ENCODE results near the gene PIP5K1B. TPM values are rescaled to one million over a fixed set of nuclear protein-coding genes. Genes with fewer than 3 reads are reported as not detected.

PIP5K1B gene
- total and polyA plus RNA-seq, 10 of the 15 experiments (the other 5 are each of a cell fraction or from before 2014, with no cell fraction given) = 6.8 to 16.3 (median 10.6) TPM

GRCh38 chr9:68779558-68780379, 74.7 kb downstream of the PIP5K1B start (continued):
- no peak for TF ChIP-seq BCLAF1 (IDR thresholded peaks at IDR 0.05)
- 0 out of 2 replicates have a peak, but pooled peaks have one; percentile 38 for TF ChIP-seq FOXK2 (IDR thresholded peaks at IDR 0.05)
- TF ChIP-seq CBFB (IDR thresholded peaks at IDR 0.05; ENCODE audit: low read depth) = peak; percentile 34; the same call in 1 of the 2 replicates
- no peak for TF ChIP-seq STAT3 (IDR thresholded peaks at IDR 0.05; ENCODE audit: low read depth, low read length)
- TF ChIP-seq FOXM1 (IDR thresholded peaks at IDR 0.05; ENCODE audit: low read depth, low read length) = no peak
- TF ChIP-seq ETV6 (conservative IDR thresholded peaks at IDR 0.05 in 1 of 2, IDR thresholded peaks at IDR 0.05 in 1 of 2; ENCODE audit: borderline replicate concordance in 1 of 2, low read depth in 1 of 2) = no peak
- TF ChIP-seq ZNF24 (IDR thresholded peaks at IDR 0.05) = no peak
- TF ChIP-seq CUX1 (IDR thresholded peaks at IDR 0.05; ENCODE audit: insufficient replicate concordance, low read depth, low read length) = no peak
- peak; percentile 67; the same call in 1 of the 3 replicates for TF ChIP-seq POU2F2 (IDR thresholded peaks at IDR 0.05; ENCODE audit: borderline replicate concordance, low read depth, low read length)
- TF ChIP-seq NRF1 (conservative IDR thresholded peaks at IDR 0.05; ENCODE audit: low read depth, low read length) = peak; percentile 97
- peak; percentile 92; the same call in 1 of the 2 replicates for TF ChIP-seq ASH2L (IDR thresholded peaks at IDR 0.05; ENCODE audit: borderline replicate concordance, low read depth)
- no peak for TF ChIP-seq JUNB (IDR thresholded peaks at IDR 0.05)
- peak; percentile 60 for TF ChIP-seq E2F8 (IDR thresholded peaks at IDR 0.05; ENCODE audit: low read depth, partially characterized antibody)
- TF ChIP-seq DPF2 (IDR thresholded peaks at IDR 0.05) = peak; percentile 78
- no peak for TF ChIP-seq JUND (IDR thresholded peaks at IDR 0.05; ENCODE audit: low read depth, low read length)
- peak; percentile 46 for TF ChIP-seq HDAC6 (IDR thresholded peaks at IDR 0.05; ENCODE audit: unreplicated experiment)
- TF ChIP-seq POLR2AphosphoS5 (IDR thresholded peaks at IDR 0.05; ENCODE audit: low read length) = peak; percentile 89
- peak; percentile 90 for TF ChIP-seq SMARCA5 (IDR thresholded peaks at IDR 0.05)
- TF ChIP-seq CREB1 (IDR thresholded peaks at IDR 0.05; ENCODE audit: low read depth) = peak; percentile 99
